ENCODE results near the gene GNPTG.

Gene GNPTG

DNA sequence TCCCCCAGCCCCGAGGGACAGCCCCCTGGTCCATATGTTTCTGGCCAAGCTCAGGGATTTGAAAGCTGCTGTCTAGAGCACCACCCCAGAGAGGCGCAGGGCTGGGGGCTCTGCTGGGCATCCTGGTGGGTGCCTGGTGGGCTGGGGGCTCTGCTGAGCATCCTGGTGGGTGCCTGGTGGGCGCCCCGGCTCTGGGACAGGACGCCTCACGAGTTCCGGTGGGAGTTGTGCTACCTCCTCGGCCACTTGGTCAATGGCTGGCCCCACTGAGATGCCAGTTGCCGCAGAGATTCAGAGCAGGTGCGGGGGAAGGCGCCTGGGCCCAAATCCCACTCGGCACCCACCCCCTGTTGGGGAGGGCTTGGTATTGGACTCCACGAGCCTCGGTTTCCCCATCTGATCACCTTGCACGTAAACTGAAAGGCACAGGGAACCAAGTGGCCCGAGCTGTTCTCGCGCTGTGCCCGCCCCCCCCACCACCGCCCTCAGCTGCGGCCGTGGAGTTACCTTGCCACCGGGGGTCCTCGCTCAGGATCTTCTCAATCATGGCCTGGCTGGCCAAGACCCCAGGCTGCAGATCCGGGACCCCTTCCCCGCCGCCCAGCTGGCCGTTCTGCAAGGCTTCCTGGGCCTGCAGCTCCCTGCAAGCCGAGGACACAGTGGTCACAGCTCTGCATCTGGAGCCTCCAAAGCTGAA is 49.5 kb downstream of the GNPTG start:
- no peak for DNase-seq

DNA sequence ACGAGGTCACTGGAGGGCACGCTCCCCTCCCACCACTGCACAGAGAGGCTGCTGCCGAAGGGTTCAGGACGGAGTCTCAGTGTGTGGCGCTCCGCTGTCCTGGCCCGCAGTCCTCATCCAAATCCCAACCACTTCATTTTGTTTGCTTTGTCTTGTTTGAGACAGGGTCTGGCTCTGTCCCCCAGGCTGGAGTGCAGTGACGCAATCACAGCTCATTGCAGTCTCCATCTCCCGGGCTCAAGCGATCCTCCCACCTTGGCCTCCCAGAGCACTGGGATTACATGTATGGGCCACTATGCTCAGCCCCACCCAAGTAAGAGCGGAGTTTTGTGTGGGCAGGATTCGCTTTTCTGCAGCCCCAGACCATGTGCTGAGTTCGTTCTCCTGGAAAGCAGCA is 50.0 kb downstream of the GNPTG start:
- DNase-seq: no peak

DNA sequence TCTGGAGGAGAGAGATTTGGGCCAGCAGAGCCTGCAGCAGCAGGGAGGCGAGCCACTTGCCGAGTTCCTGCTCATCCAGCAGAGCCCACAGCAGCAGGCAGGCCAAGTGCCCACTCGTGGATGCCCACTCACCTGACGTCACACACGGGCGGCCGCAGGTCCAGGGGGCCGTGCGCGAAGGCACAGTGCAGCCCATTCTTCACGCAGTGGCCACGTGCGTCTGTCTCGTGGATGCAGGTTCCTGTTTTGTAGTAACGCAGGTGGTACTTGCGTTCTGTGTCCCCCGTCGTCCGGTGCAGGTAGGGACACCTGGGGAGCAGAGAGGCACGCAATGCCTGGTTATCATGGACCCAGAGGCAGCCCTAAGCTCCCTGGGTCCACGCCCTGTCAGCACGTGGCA is 51.3 kb downstream of the GNPTG start:
- DNase-seq: no peak

DNA sequence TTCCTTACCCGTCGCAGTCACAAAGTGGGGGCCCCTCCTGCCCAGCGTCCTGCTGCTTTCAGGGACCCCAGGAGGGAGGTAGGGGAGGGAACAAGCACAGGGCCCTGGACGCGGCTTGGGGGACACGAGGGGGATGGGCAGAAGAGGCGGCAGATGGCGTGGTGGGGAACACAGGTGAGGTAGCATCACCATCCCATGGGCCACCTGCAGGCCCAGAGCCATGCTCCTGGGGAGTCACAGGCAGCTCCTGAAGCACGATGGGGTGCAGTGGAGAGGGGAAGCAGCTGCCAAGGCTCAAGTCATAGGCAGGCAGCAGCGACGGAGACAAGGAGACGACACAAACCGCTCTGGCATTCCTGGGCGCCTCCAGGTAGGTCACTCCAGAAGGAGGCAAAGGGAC is 52.0 kb downstream of the GNPTG start:
- no peak for DNase-seq

DNA sequence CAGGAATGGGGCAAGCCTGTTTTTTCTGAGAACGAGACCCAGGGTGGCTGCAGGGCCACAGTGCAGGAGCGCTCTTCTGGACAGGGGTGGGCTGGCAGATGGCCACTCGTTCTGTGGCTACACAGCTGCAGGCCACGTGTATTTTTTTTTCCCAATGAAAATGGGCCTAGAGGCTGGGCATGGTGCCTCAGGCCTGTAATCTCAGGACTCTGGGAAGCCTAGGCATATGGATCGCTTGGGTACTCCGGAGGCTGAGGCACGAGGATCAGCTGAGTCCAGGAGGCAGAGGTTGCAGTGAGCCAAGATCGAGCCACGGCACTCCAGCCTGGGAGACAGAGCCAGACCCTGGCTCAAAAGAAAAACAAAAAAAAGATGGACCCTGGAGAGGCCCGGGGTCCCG is 56.0 kb downstream of the GNPTG start:
- no peak for DNase-seq

DNA sequence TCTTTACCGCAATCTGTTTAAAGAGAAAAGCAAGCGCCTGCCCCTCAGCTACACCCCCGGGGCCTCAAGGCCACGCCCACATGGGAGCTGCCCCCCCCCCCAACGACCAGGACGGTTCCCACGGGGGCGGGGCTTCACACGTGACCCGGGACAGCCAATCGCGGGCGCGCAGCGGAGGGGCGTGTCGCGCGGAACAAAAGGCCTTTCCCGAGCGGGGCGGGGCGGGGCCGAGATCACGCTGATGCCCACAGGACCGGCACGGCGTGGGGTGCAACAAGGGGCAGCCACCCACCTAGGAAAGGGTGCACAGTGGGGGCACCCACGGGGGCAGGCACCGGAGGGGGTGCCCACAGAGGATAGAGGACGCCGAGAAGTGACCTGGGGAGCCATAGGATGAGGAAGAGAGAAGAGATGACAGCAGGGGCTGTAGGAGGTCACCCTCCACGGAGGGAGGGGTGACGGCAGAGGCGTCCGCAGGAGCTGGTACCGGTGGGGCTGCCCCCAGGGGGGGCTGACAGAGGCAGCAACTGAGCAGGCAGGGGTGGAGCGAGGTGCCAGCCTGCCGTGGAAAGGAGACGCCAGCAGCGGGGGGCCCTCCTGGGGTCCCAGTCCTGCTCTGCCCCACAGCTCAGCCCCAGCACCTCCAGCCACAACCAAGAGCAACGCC is 56.6 kb downstream of the GNPTG start:
- DNase-seq: peak; percentile 68

DNA sequence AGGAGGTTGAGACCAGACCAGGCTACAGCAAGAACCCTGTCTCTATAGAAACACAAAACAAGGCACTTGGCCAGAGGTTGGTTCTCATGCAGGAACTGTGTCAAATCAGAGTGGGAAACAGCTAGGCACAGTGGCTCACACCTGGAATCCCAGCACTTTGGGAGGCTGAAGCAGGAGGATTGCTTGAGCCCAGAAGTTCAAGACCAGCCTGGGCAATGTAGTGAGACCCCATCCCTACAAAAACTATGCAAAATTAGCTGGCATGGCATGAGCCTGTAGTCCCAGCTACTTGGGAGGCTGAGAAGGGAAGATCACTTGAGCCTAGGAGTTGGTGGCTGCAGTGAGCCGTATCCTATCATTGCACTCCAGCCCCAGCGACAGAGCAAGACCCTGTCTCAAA is 61.1 kb downstream of the GNPTG start:
- no peak for DNase-seq
